RWPE2 (cell line): ENCODE results near the gene GIGYF2.

Experiments
- ATAC-seq: fragments of 200-7000 bp; cut with Tn5 transposase; 3 replicates; pipeline ENCODE4 v1.9.1; 2021; ENCODE audit warnings: low read depth
- DNase-seq: peaks from one replicate; pipeline ENCODE4 v3.0.0-alpha.2; 2020; ENCODE audit warnings: low spot score
- H3K27ac ChIP-seq: fragments of 450-650 bp; 2 replicates; pipeline ENCODE4 v1.5.1; 2017; ENCODE audit warnings: mild to moderate bottlenecking; ENCODE audit not compliant: poor library complexity, severe bottlenecking
- H3K27me3 ChIP-seq: fragments of 250-450 bp; sonication (Bioruptor Pico); 2 replicates; pipeline ENCODE4 v1.5.1; 2021; ENCODE audit warnings: mild to moderate bottlenecking, moderate library complexity; ENCODE audit not compliant: insufficient read depth, poor library complexity, severe bottlenecking
- H3K36me3 ChIP-seq: fragments of 250-450 bp; sonication (Bioruptor Pico); 2 replicates; pipeline ENCODE4 v1.5.1; 2020; ENCODE audit warnings: low read depth, mild to moderate bottlenecking, moderate library complexity
- H3K4me1 ChIP-seq: fragments of 250-450 bp; sonication (Bioruptor Pico); 2 replicates; pipeline ENCODE4 v1.5.1; 2021; ENCODE audit warnings: mild to moderate bottlenecking, moderate library complexity; ENCODE audit not compliant: insufficient read depth, poor library complexity, severe bottlenecking
- H3K4me3 ChIP-seq: fragments of 250-450 bp; sonication (Bioruptor Pico); 2 replicates; pipeline ENCODE4 v1.5.1; 2021; ENCODE audit warnings: mild to moderate bottlenecking, moderate library complexity; ENCODE audit not compliant: severe bottlenecking
- H3K9me3 ChIP-seq: fragments of 250-450 bp; sonication (Bioruptor Pico); 2 replicates; pipeline ENCODE4 v1.5.1; 2021; ENCODE audit warnings: mild to moderate bottlenecking, moderate library complexity; ENCODE audit not compliant: severe bottlenecking
- CTCF ChIP-seq: fragments of 450-650 bp; IDR thresholded peaks from one replicate; pipeline ENCODE4 v1.5.1; 2017; ENCODE audit warnings: mild to moderate bottlenecking, moderate library complexity; ENCODE audit not compliant: poor library complexity, severe bottlenecking

The GIGYF2 gene

GRCh38 chr2:232697059-232697806 lies at the start of gene GIGYF2:
GIGYF2 (plus strand) TSS chr2:232697331; CDS start chr2:232735198, 37,867 bp downstream.
- ATAC-seq (peak; percentile 91), DNase-seq (peak; percentile 95)
- no peak for TF ChIP-seq CTCF
- Histone ChIP-seq H3K36me3 (peaks cover 21% of the 10 kb centered on the region), H3K9me3 (no peaks in the 10 kb centered on the region), H3K4me3 (peak within 1 kb of the TSS; percentile 95), H3K27me3 (no peaks in the 10 kb centered on the region), H3K4me1 (peaks cover 17% of the 10 kb centered on the region), H3K27ac (peak within 1 kb of the TSS; percentile 65)

- no peaks in the 10 kb centered on the region for H3K36me3 ChIP-seq
- no peak overlapping the region for H3K4me3 ChIP-seq
- H3K27me3 ChIP-seq = no peaks in the 10 kb centered on the region
- DNase-seq (no peak), ATAC-seq (no peak)
- H3K4me1 ChIP-seq = no peaks in the 10 kb centered on the region
- no peak overlapping the region for H3K27ac ChIP-seq
- no peaks in the 10 kb centered on the region for H3K9me3 ChIP-seq
- no peak for TF ChIP-seq CTCF
Measured at GRCh38 chr2:232649033-232649432, 48.1 kb upstream of the GIGYF2 start.

- no peaks in the 10 kb centered on the region for H3K27me3 ChIP-seq
- H3K4me1 ChIP-seq = no peaks in the 10 kb centered on the region
- no peaks in the 10 kb centered on the region for H3K9me3 ChIP-seq
- H3K36me3 ChIP-seq = no peaks in the 10 kb centered on the region
- H3K27ac ChIP-seq = no peak overlapping the region
- TF ChIP-seq CTCF = no peak
- 0 out of 3 replicates have a peak, but pooled peaks have one; percentile 14 for ATAC-seq
- no peak for DNase-seq
- no peak overlapping the region for H3K4me3 ChIP-seq
Measured at GRCh38 chr2:232652505-232652851, 44.7 kb upstream of the GIGYF2 start.

- no peaks in the 10 kb centered on the region for H3K27me3 ChIP-seq
- TF ChIP-seq CTCF = no peak
Measured at GRCh38 chr2:232653441-232653840, 43.7 kb upstream of the GIGYF2 start.

GRCh38 chr2:232655392-232655791 lies 41.7 kb upstream of the GIGYF2 start:
- Histone ChIP-seq H3K4me3 (no peak overlapping the region), H3K27me3 (no peaks in the 10 kb centered on the region), H3K36me3 (no peaks in the 10 kb centered on the region), H3K9me3 (no peaks in the 10 kb centered on the region), H3K27ac (no peak overlapping the region), H3K4me1 (no peaks in the 10 kb centered on the region)
- no peak for ATAC-seq
- DNase-seq = no peak
- TF ChIP-seq CTCF = no peak

More at GRCh38 chr2:232653441-232653840, 43.7 kb upstream of the GIGYF2 start:
- ATAC-seq (no peak), DNase-seq (no peak)
- no peaks in the 10 kb centered on the region for H3K4me1 ChIP-seq
- no peaks in the 10 kb centered on the region for H3K36me3 ChIP-seq
- H3K4me3 ChIP-seq = no peak overlapping the region
- no peak overlapping the region for H3K27ac ChIP-seq
- no peaks in the 10 kb centered on the region for H3K9me3 ChIP-seq
